H1 (cell line): Measurements from ENCODE around the gene CITED1. TPM values are rescaled to one million over a fixed set of nuclear protein-coding genes. Genes with fewer than 3 reads are reported as not detected.

Experiments used
- CTCF ChIA-PET: fragments of 300-600 bp; sonication (Branson Sonifier 250); formaldehyde crosslinking; loops from one replicate; lab custom pipeline; 2021; ENCODE audit not compliant: partially characterized antibody; lab: Charles Lee
- POLR2A ChIA-PET: fragments of 300-600 bp; sonication (Branson Sonifier 250); formaldehyde crosslinking; loops from one replicate; lab custom pipeline; 2021; ENCODE audit warnings: inconsistent platforms; ENCODE audit not compliant: partially characterized antibody; lab: Charles Lee
- DNase-seq, 2 experiments: peaks; one replicate each; pipeline versions ENCODE4 v3.0.0 to v3.0.0-alpha.2; 2010 to 2022; ENCODE audit warnings: low spot score in 2 of 2, low read depth in 1 of 2, mixed read lengths in 1 of 2
- FAIRE-seq: peaks from 2 replicates; lab custom pipeline; 2011; peaks lifted over from hg19 to GRCh38; lab: Jason Lieb, UNC
- H2AFZ ChIP-seq: 2 replicates; pipeline ENCODE4 v1.8.1; 2012; ENCODE audit warnings: low read length, inconsistent platforms
- H2AK5ac ChIP-seq: 2 replicates; pipeline ENCODE4 v1.6.1; 2013; ENCODE audit warnings: low read depth, low read length
- H2BK120ac ChIP-seq: replicated peaks from 2 replicates; pipeline ENCODE3; 2013; ENCODE audit warnings: low read depth, low read length, inconsistent platforms
- H2BK12ac ChIP-seq: 2 replicates; pipeline ENCODE4 v1.6.1; 2013; ENCODE audit warnings: low read depth, low read length
- H2BK15ac ChIP-seq: 2 replicates; pipeline ENCODE4 v1.6.1; 2013; ENCODE audit warnings: low read length
- H2BK20ac ChIP-seq: 2 replicates; pipeline ENCODE4 v1.6.1; 2013; ENCODE audit warnings: low read length
- H2BK5ac ChIP-seq: 2 replicates; pipeline ENCODE4 v1.6.1; 2013; ENCODE audit warnings: low read depth, low read length
- H3K14ac ChIP-seq: 2 replicates; pipeline ENCODE4 v1.6.1; 2013; ENCODE audit warnings: inconsistent platforms; ENCODE audit not compliant: insufficient read length
- H3K18ac ChIP-seq: 2 replicates; pipeline ENCODE4 v1.6.1; 2013; ENCODE audit warnings: low read length; ENCODE audit errors: extremely low read depth
- H3K23ac ChIP-seq: 2 replicates; pipeline ENCODE4 v1.6.1; 2013; ENCODE audit warnings: inconsistent platforms; ENCODE audit not compliant: insufficient read length
- H3K23me2 ChIP-seq: 2 replicates; pipeline ENCODE4 v1.6.1; 2013; ENCODE audit warnings: low read depth, low read length
- H3K27ac ChIP-seq: 2 replicates; pipeline ENCODE4 v1.6.1; 2011; ENCODE audit warnings: low read depth, low read length, inconsistent platforms
- H3K27me3 ChIP-seq, 4 experiments: replicated peaks in 1 of 4; 1 replicate in 1 of 4; 2 replicates in 3 of 4; pipeline versions ENCODE4 v1.6.1 to v1.8.1; 2011 to 2013; ENCODE audit warnings: low read length in 3 of 4, mild to moderate bottlenecking in 3 of 4, inconsistent platforms in 2 of 4, mixed read lengths in 2 of 4, moderate library complexity in 1 of 4; ENCODE audit not compliant: control insufficient read depth in 3 of 4, insufficient read depth in 3 of 4; ENCODE audit errors: extremely low read depth in 1 of 4
- H3K36me3 ChIP-seq, 4 experiments: 2 replicates each; pipeline versions ENCODE4 v1.6.1 to v1.8.1; 2011 to 2013; ENCODE audit warnings: mild to moderate bottlenecking in 4 of 4, low read length in 3 of 4, moderate library complexity in 2 of 4, control low read depth in 1 of 4, inconsistent platforms in 1 of 4; ENCODE audit not compliant: insufficient read depth in 4 of 4, control insufficient read depth in 2 of 4
- H3K4ac ChIP-seq: replicated peaks from 2 replicates; pipeline ENCODE3; 2013; ENCODE audit warnings: low read length, low read depth, mixed read lengths, inconsistent platforms; ENCODE audit not compliant: insufficient read length
- H3K4me1 ChIP-seq, 4 experiments: replicated peaks in 1 of 4; 1 replicate in 1 of 4; 2 replicates in 3 of 4; pipeline versions ENCODE4 v1.6.1 to v1.8.1; 2011 to 2013; ENCODE audit warnings: low read length in 3 of 4, inconsistent platforms in 2 of 4, mixed read lengths in 1 of 4; ENCODE audit not compliant: insufficient read depth in 4 of 4, control insufficient read depth in 3 of 4
- H3K4me2 ChIP-seq, 2 experiments: 2 replicates each; pipeline versions ENCODE4 v1.6.1 to v1.8.1; 2011 to 2013; ENCODE audit warnings: low read depth in 2 of 2, low read length in 2 of 2, control low read depth in 1 of 2, inconsistent platforms in 1 of 2, mild to moderate bottlenecking in 1 of 2; ENCODE audit not compliant: insufficient read depth in 1 of 2
- H3K4me3 ChIP-seq, 4 experiments: fragments of 200-600, 300-600 bp in 1 of 4; sonication (generic), shearing (Covaris generic), sonication (Bioruptor Twin) in 1 of 4; 2 replicates each; pipeline versions ENCODE4 v1.5.1 to v1.8.1; 2011 to 2016; ENCODE audit warnings: low read length in 4 of 4, low read depth in 3 of 4, control low read depth in 2 of 4, inconsistent platforms in 2 of 4, mild to moderate bottlenecking in 2 of 4, mixed read lengths in 1 of 4, moderate library complexity in 1 of 4; ENCODE audit not compliant: insufficient read depth in 2 of 4; ENCODE audit errors: extremely low read depth in 1 of 4
- H3K56ac ChIP-seq: replicated peaks from 2 replicates; pipeline ENCODE3; 2013; ENCODE audit warnings: low read depth, mild to moderate bottlenecking, mixed read lengths, low read length, inconsistent platforms; ENCODE audit not compliant: insufficient read length
- H3K79me1 ChIP-seq: 2 replicates; pipeline ENCODE4 v1.6.1; 2013; ENCODE audit warnings: low read depth, low read length, control low read depth
- H3K79me2 ChIP-seq, 2 experiments: 2 replicates each; pipeline versions ENCODE4 v1.6.1 to v1.8.1; 2012 to 2013; ENCODE audit warnings: low read length in 2 of 2, mild to moderate bottlenecking in 2 of 2, inconsistent platforms in 1 of 2; ENCODE audit not compliant: insufficient read depth in 2 of 2, control insufficient read depth in 1 of 2
- H3K9ac ChIP-seq, 4 experiments: replicated peaks in 1 of 4; 1 replicate in 1 of 4; 2 replicates in 3 of 4; pipeline versions ENCODE4 v1.6.1 to v1.8.1; 2011 to 2013; ENCODE audit warnings: low read depth in 3 of 4, low read length in 3 of 4, control low read depth in 2 of 4, mild to moderate bottlenecking in 2 of 4, moderate library complexity in 2 of 4, inconsistent platforms in 1 of 4; ENCODE audit errors: extremely low read depth in 1 of 4
- H3K9me3 ChIP-seq, 2 experiments: 2 replicates each; pipeline versions ENCODE4 v1.6.1 to v1.8.1; 2012 to 2013; ENCODE audit warnings: mild to moderate bottlenecking in 2 of 2, moderate library complexity in 2 of 2, control low read depth in 1 of 2, inconsistent platforms in 1 of 2, low read depth in 1 of 2, low read length in 1 of 2, mixed read lengths in 1 of 2; ENCODE audit not compliant: insufficient read depth in 2 of 2
- H4K20me1 ChIP-seq, 2 experiments: replicated peaks in 1 of 2; 2 replicates each; pipeline versions ENCODE3 to v1.8.1; 2011 to 2013; ENCODE audit warnings: inconsistent platforms in 2 of 2, low read length in 2 of 2, mild to moderate bottlenecking in 1 of 2; ENCODE audit not compliant: insufficient read depth in 2 of 2, control insufficient read depth in 1 of 2
- H4K5ac ChIP-seq: 2 replicates; pipeline ENCODE4 v1.6.1; 2013; ENCODE audit warnings: low read length, low read depth, mixed read lengths, inconsistent platforms; ENCODE audit not compliant: insufficient read length
- H4K8ac ChIP-seq: 2 replicates; pipeline ENCODE4 v1.8.0; 2013; ENCODE audit warnings: mild to moderate bottlenecking, moderate library complexity, low read length, inconsistent platforms; ENCODE audit not compliant: insufficient read depth; ENCODE audit errors: extremely low read depth
- H4K91ac ChIP-seq: replicated peaks from 2 replicates; pipeline ENCODE3; 2013; ENCODE audit warnings: low read length, mixed read lengths, inconsistent platforms; ENCODE audit not compliant: insufficient read length
- GABPA ChIP-seq: IDR thresholded peaks from 2 replicates; pipeline ENCODE4 v1.6.1; 2011; ENCODE audit warnings: mild to moderate bottlenecking, low read length, moderate library complexity, borderline replicate concordance; ENCODE audit not compliant: insufficient read depth
- GTF2F1 ChIP-seq: IDR thresholded peaks from 2 replicates; pipeline ENCODE4 v1.6.1; 2012; ENCODE audit warnings: low read depth, low read length, improper control_type of control experiment, borderline replicate concordance
- KDM5A ChIP-seq: fragments of 200-600 bp; IDR thresholded peaks from 2 replicates; pipeline ENCODE4 v1.7.1; 2012; ENCODE audit warnings: mild to moderate bottlenecking, low read length, inconsistent platforms, mixed read lengths
- NANOG ChIP-seq: IDR thresholded peaks from 2 replicates; pipeline ENCODE4 v1.6.1; 2011; ENCODE audit warnings: low read length, low read depth, mild to moderate bottlenecking, inconsistent platforms; ENCODE audit not compliant: insufficient read depth, poor library complexity, severe bottlenecking
- NRF1 ChIP-seq: IDR thresholded peaks from 2 replicates; pipeline ENCODE4 v1.6.1; 2011; ENCODE audit warnings: mild to moderate bottlenecking, low read depth, low read length, improper control_type of control experiment
- RAD21 ChIP-seq, 2 experiments: IDR thresholded peaks in 1 of 2; conservative IDR thresholded peaks in 1 of 2; 2 replicates each; pipeline ENCODE4 v1.6.1; 2011; ENCODE audit warnings: low read depth in 2 of 2, low read length in 2 of 2, improper control_type of control experiment in 1 of 2, inconsistent platforms in 1 of 2, mild to moderate bottlenecking in 1 of 2, moderate library complexity in 1 of 2
- TBP ChIP-seq: IDR thresholded peaks from 2 replicates; pipeline ENCODE4 v1.6.1; 2011; ENCODE audit warnings: low read depth, low read length, improper control_type of control experiment
- WGBS, 2 experiments: shearing (Covaris generic) in 1 of 2; methylation state at CpG; one replicate each; pipeline versions ENCODE4 v1.1.6 to v1.1.7; 2013 to 2015; ENCODE audit warnings: low lambda C conversion rate in 2 of 2, mixed read lengths in 2 of 2, inconsistent platforms in 1 of 2, low coverage in 1 of 2, missing lambda C conversion rate in 1 of 2; ENCODE audit not compliant: insufficient replicate concordance in 2 of 2, insufficient coverage in 1 of 2, insufficient read length in 1 of 2; ENCODE audit errors: extremely low coverage in 1 of 2, missing lambda C conversion rate in 1 of 2; 5-methylcytosine and 5-hydroxymethylcytosine counted together
- polyA plus RNA-seq, 7 experiments: library from polyadenylated mRNA; depleted of rRNA in 3 of 7; stranded (reverse) in 5 of 7; unstranded in 2 of 7; fragments of >200 nt in 5 of 7; fragments of 200-250 nt in 2 of 7; gene quantifications; 1 replicate in 5 of 7; 2 replicates in 1 of 7; 4 replicates in 1 of 7; pipeline versions ENCODE4 v1.2.1 to v1.2.3, GENCODE V29; 2011 to 2013; ENCODE audit warnings: missing spikeins in 2 of 7, mixed read lengths in 2 of 7
- total RNA-seq: library from RNA; stranded (reverse); fragmentation: NEBNext Ultra II Directional; extraction: Animal tissue kit (Norgen Biotek cat#: 25700); gene quantifications from 2 replicates; pipeline ENCODE4 v1.2.1, GENCODE V29; 2021

Gene CITED1
- total and polyA plus RNA-seq, 2 of the 8 experiments (the other 6 are each of a cell fraction or from before 2014, with no cell fraction given): 1.2 to 2.4 TPM

- Histone ChIP-seq H3K27me3 (no peaks in the 10 kb centered on the region), H3K9ac (no peak overlapping the region), H3K56ac (no peak overlapping the region), H2BK20ac (no peak overlapping the region), H2BK120ac (no peak overlapping the region), H4K20me1 (peaks cover 0 to 17% of the 10 kb centered on the region in 2 experiments), H2AK5ac (no peak overlapping the region), H3K9me3 (no peaks in the 10 kb centered on the region), H4K5ac (no peak overlapping the region), H3K36me3 (peaks cover 34 to 82% (median 67%) of the 10 kb centered on the region in 4 experiments), H2BK5ac (no peak overlapping the region), H3K4me3 (no peak overlapping the region), H2BK12ac (no peak overlapping the region), H3K79me2 (peaks cover 0 to 28% of the 10 kb centered on the region in 2 experiments; a peak in 3 of 4 replicates), H3K23ac (no peak overlapping the region), H3K18ac (no peak overlapping the region), H2BK15ac (no peak overlapping the region), H3K27ac (no peak overlapping the region), H3K23me2 (peaks cover 6% of the 10 kb centered on the region; the same call in 1 of the 2 replicates), H4K91ac (no peak overlapping the region), H3K4me2 (no peak overlapping the region), H3K79me1 (no peaks in the 10 kb centered on the region), H3K4ac (no peak overlapping the region), H3K4me1 (peaks cover 0 to 6% (median 0%) of the 10 kb centered on the region in 4 experiments; a peak in 2 of 7 replicates), H4K8ac (no peak overlapping the region), H2AFZ (no peak overlapping the region), H3K14ac (no peak overlapping the region)
- WGBS, 2 experiments: 96% methylated on average over 2 of the region's 3 CpGs; no CpG with 5 or more reads in 1 of the 2 experiments
- FAIRE-seq (no peak), DNase-seq (no peak)
- POLR2A ChIA-PET: interaction anchor here (0.8 to 1.4 kb wide), 2 partner anchors 9 to 33 kb away, joined by 3 to 4 read pairs; no protein-coding TSS in a partner anchor
- CTCF ChIA-PET: no interaction called here
- TF ChIP-seq KDM5A (no peak), GTF2F1 (no peak), NANOG (no peak), TBP (no peak), NRF1 (no peak), RAD21 (IDR thresholded peaks at IDR 0.05 in 1 of 2, conservative IDR thresholded peaks at IDR 0.05 in 1 of 2; ENCODE audit: low read depth in 2 of 2, low read length in 2 of 2) (no peak), GABPA (no peak)
These were observed 32.8 kb downstream of the CITED1 start for GRCh38 chrX:72272868-72273267.
